NCI-H2196 treated with DMSO at 0.1 percent for 48 hours (cell line): ENCODE results near the gene NMRK1.

Source experiments
- DNase-seq: peaks from one replicate; lab custom pipeline; 2025; ENCODE audit not compliant: unreplicated experiment; lab: John Stamatoyannopoulos, UW

Gene NMRK1

DNA sequence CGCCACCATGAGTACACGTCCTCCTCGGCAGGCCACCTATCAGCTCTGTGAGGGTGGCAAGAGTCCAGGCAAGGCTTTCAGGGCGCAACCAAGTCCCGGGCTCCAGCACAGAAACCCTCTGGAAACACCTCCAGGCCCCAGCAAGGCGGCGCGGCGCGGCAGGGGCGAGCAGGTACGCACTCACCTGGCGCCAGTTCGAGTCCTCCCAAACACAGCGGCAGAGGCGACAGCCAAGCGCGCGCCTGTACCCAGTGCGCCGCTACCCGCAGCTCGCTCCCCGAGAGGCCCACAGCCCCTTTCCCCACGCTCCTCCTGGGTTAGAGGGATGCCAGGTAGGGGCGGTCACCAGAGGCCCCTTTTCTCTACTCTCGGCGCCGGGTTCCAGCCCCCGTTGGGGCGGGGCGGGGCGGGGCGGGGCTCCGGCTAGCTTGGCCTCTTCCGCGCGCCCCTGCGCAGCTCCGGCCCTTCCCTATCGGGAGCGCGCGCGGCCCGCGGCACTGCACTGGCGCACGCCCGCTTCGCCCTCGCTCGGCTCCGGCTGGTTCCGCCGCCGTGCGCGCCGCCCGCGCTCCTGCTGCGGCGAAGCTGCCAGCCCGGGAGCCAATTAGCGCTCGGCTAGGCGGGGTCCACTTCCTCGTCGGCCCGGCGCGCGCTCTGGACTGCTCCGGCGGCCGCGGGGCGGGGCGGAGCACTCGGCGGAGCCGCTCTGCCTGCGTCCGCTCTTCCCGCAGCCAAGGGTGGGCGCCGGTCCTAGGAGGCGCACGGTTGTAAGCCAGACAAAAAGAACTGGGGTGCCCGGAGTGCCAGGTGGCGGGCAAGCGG lies at the start of gene NMRK1, which contains the start of gene OSTF1:
Gene NMRK1, minus strand, starts transcription at position 332 of the 822 bp plus-strand sequence. CDS start 5,040 bp downstream, outside the sequence.
Gene OSTF1, plus strand, starts transcription at position 691 of the 822 bp plus-strand sequence. CDS start 179 bp downstream, outside the sequence.
- DNase-seq = peak; percentile 93

DNA sequence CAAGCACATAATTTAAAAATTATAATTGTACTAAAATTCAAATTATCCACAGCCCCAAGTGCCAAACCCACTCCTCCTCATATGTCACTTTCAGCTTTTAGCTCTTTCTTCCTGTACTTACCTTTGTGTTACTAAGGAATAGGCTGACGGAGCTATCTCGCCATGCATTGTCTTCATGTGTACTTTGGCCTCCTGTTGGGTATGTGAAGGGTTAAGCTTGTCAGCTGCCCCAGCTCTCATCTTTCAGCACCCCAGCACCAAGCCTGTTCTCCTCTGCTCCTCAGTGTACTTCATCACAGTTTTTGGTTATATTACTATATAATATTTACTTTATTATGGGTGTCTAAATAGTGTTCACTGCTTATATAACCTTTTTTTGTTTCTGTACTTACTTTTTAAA lies 46.5 kb upstream of the NMRK1 start:
- no peak for DNase-seq

DNA sequence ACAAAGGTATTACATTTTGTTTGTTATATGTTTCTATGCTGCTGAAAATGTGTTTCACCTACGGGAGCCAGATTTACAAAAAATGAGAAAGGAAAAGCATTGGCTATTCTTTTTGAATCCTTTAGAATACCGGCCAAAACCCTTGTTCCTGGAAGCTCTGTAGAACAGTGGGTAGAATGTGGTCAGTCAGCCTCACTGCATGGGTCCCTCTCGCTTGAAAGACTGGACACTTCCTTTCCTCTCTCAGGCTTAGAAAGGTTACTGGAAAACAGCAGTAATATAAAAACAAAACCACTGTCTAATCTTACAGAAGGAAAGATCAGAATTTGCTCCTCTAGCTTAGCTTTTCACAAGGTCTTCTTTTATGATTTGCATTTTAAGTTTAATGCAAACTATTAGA lies 45.4 kb upstream of the NMRK1 start:
- DNase-seq = no peak

DNA sequence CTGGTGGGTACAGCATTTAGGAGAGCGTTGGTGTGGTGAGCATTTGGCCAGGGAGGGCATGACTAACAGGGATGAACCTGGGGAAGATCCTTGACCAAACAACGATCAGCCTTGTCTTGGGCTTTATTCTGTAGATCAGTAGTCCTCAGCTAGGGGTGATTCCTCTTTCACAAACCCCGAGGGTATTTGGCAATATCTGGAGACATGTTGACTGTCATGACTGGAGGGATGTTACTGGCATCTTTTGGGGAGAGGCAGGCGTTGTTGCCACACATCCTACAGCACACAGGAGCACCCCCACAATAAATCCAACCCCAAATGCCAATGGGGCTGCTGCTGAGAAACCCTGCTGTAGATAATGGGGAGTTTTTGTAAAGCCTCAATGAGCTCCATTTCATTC lies 44.3 kb upstream of the NMRK1 start:
- DNase-seq = no peak

DNA sequence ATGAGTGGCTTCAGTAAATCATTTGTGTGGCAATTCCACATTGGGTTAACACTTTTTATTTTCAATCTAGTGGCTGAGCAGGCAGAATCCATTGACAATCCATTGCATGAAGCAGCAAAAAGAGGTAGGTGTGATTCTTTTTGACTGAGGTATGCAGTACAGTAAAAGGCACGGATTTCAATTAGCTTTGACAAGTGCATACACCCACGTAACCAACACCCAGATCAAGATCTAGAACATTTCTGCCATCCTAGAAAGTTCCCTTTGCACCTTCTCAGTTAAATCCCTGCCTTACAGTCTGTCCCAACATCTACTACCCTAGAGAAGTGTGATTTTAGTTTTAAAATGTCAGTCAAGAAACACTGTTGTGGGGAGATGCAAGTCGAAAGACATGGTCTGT lies 43.7 kb upstream of the NMRK1 start:
- DNase-seq = no peak

DNA sequence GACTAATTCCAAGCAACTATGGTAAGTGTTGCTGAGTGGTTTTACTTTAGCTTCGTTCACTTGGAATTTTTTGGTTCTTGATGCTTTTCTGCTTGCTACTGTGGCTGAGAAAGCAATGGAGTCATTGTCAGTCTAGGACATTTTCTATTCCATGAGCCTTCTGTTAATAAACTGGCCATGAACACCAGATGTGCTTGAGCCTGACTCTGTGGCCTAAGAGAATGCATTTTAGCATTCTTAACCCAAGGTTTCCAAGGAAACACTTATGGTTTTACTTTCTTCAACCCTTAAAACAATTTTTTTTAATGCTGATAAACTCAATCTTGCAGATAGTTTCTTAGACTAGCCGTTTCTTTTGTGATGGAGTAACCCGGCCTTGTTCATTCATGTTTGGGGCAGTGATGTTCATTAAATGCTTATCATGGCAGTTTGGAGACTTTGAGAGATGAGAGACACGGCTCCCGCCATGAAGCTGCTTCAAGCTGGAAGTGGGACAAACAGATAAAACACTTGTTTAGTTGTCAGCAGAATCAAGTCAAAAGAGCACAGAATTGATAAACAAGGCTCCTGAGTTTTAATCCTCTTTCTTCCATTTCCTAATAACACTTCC lies 42.8 kb upstream of the NMRK1 start:
- DNase-seq = no peak

DNA sequence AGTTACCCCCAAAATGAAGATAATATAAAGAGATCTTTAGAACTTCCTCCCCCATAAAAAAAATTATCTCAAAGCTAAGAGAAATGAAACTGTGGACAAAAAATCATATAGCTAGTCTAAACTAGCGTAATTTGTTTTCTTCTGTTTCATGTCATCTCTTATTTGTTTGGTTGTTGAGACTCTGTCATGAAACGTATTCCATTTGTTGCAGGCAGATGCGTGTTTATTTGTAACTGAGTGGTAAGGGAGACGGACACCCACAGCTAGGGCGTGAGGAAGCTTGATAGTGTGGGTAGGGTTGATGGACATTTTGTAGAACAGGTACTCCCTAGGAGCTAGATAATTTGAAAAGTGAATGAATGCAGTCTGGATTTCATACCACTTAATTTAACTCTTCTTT lies 42.2 kb upstream of the NMRK1 start:
- DNase-seq = no peak

DNA sequence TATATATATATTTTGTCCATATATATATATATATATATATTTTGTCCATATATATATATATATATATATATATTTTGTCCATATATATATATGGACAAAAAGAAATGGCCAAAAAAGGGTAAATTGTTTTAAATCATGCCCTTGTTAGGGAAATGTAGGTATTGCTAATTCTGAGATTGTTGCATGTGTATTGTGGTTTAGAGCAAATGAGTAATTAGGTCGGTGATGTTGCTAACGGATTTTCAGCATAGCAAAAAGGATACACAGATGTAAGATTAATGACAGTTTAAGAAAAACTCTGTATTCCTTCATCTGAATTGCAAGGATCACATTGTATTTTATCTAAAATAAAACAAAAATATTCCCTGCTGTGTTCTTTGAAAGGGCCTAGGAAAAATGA lies 40.6 kb upstream of the NMRK1 start:
- no peak for DNase-seq

DNA sequence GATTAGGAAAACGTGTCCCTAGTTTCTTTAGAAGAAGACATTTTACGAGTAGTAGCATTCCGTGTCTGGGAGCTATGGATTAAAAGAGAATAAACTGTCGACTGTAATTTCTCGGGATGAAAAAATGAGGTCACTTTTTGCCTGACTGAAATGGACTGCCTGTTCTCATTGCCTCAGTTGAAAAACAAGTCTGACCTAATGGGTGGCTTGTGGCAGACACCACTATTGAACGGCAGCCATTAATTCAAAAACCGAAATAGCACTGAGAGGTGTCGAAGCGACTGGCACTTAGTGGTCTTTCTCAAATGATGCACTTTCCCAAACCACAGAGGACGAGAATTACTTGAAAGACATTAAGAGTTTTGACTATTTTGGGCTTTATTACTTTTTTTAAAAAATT lies 35.7 kb upstream of the NMRK1 start:
- no peak for DNase-seq

DNA sequence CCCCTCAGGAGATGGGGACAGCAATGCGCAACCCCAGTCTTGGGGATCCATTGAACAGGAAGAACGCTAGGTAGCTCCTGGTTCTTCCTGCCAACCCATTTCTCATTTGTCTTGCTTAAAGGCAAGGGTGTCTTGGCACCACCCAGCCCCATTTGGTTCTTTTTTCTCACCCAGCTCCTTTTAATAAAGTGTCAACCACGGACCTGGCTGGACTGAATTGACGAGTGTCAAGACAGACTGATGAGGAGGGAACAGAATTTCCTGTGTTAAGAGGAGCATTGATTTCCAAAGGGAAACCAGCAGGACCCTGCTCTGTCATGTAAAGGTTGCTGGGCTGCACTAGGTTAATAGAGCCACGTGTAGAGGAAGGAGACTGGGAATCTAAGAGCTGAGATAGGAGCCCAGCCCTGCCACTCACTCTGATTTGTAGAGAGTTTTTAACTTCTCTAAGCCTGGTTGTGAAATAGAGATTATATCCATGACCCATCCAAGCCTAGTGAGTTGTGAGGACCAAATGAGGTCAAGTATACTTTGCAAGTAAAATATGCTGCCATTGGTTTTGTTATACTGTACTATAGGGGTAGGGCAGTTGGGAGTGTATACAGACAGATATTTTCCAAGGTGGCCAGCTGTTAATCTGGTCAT lies 34.1 kb upstream of the NMRK1 start:
- DNase-seq = no peak

DNA sequence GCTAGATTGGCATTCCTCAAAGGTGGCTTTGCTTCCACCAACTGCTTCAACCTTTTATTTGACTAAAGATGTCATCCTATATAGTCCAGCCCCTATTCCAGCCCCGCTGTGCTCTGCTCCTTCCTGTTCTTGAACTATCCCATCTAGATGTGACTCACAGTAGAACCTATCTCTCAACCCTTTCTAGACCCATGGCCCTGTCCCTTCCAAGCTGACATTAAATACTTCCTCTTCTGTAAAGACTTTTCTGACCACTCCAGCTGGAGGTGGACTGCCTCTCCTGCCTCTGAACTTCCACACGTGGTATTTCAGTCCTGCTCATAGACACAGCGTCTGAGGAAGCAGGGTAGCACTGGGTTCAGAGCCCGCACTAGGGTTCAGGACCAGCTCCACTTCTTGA lies 32.7 kb upstream of the NMRK1 start:
- no peak for DNase-seq

DNA sequence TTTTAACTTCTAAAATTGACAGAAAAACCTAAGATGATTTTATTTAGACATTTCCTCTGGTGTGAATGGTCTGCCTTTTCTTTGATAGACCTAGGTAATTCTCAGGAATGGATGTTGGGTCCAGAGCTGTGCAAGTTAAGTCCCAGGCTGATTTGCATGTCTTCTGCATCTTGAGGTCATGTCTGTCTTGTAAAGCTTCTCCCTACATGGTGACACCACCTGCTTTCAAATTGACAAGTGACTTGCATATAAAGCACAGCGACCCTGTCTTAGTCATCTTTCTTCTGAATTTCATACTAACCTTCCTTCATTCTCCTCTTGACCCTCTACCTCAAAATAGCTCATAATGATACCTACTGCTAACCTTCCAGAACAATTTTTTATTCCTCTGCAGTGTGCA lies 29.6 kb upstream of the NMRK1 start:
- no peak for DNase-seq

DNA sequence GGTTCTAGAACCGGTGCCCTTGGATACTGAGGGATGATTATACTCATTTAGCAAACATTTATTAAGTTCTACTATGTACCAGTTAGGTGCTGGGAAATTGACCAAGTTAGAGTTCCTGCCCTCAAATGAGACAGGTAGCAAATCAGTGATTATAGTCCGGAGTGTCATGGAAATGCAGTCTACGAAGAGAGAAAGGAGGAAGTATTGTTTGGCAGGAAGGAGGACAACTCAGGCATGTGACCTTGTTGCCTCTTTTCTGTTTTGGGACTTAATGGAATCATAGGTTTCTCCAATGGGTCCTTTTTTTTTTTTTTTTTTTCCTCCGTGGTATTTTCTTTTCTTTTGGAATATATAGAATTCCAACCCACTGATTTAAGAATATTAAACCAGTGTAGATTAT lies 28.4 kb upstream of the NMRK1 start:
- DNase-seq = no peak

DNA sequence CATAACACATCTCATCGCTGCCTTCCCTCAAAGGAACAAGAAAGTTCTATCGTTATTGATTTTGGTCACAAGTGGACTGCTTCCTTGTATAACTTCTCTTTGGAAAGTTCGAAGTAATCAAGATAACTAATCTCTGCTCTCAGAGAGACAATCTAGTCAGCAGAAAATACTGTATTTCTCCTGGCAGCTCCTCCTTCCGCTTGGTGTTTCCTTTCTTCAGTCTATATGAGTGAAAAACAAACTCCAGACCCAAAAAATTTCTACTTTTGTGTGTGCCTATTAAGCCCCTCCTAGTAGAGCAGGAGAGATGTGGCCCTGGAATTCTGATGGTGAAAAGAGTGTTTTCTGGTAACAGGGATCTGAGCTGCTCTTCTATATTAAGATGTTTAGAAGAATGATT lies 24.8 kb upstream of the NMRK1 start:
- DNase-seq = no peak

DNA sequence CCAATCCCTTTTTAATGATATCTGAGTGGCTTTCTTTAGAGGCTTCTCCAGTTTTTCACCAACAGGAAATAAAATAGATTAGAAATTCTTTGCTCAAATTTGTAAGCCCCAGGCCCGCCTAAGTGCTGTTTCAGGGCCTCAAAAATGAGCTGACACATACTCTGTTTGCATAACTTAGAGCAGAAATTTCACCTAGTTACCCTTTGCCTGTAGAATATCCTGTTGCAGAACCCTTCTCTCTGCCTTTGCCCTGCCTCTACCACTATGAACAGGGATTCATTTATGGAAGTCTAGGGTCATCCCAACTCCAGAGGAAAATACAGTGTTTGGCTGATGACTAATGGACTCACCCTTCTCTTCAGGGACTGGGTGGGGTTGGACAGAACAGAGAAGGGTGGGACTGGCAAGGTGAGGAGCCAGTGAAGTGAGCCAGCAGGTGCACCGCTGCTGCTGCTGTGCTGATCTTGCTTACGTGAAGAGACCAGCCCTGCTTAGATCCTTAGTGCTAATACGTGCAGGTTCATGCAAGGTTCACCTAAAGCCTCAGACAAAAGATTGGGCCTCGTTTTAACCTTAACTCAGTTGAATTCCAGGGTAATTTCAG lies 23.2 kb upstream of the NMRK1 start:
- DNase-seq = no peak

DNA sequence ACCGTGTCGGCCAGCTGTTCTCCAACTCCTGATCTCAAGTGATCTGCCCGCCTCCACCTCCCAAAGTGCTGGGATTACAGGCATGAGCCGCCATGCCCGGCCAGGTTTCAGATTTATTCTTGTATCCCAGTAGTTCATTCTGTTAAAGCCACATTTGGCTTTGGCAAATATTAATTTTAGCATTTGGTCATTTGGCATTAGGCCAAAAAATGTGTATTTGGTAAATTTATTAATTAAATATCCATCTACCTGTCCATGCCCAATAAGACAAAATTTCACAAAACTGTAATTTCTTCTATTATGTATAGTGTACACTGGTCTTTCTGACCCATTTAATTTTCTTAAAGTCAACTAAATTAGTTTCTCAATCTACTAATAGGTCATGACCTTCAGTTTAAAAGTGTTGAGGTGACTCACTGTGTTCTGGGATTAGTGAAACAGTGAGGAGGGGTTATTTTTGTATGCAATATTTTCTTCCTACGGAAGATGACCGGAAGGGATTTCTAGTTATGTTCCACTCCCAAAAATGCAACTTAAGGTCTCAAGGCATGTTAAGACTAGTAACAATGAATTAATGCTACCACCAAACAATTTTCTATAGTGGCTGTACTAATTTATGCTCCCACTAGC lies 21.4 kb upstream of the NMRK1 start:
- DNase-seq = no peak

DNA sequence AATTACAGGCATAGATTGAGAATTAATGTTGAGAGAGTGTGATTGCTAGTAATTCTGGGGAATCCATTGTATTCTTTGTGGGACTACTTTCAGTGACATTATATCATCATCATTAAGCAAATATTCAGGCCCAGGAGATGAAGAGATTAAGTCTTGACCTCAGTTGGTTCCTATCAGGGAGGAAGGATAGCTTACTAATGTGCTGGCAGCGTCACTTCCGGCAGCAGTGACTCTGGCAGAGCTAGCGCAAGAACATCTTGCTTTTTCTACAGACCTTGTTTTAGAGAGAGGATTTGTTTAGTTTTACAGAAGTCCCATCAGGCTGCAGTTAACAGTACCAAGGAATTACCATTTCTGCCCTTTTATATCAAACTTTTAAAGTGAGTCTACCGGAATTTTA lies 20.6 kb upstream of the NMRK1 start:
- no peak for DNase-seq

DNA sequence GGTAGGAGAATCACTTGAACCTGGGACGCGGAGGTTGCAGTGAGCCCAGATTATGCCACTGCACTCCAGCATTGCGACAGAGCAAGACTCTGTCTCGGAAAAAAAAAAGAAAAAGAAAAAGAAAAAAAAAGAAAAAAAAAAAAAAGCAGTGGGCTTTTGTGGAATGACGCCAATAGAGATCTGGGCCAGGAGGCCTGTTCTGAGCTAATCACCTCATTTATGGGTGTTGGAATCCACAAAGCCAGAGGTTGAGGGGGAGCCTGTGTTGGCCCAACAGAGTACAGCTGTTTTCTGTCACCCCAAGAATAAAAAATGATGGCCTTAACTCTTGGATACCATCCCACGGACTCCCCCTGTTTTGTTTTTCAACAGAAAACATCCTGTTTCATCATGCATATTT lies 18.9 kb upstream of the NMRK1 start:
- no peak for DNase-seq

DNA sequence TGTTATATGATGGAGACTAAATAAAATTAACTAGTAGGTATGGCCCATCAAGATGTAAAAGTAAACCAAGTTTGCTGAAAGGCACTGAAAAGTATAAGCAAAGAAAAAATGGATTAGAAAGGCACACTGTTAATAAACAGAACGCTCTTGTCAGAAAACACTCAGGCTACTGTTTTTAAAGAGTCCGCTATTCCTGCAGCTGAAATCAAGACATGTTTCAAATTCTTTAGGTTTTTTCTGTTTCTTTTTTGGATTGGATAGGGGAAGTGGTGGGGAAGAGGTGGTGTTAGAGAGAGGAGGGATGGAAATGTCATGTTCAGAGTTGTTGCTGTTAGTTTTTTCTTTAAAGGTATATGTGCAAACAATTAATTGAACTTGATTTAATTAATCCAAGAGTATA lies 17.9 kb upstream of the NMRK1 start:
- DNase-seq = no peak

DNA sequence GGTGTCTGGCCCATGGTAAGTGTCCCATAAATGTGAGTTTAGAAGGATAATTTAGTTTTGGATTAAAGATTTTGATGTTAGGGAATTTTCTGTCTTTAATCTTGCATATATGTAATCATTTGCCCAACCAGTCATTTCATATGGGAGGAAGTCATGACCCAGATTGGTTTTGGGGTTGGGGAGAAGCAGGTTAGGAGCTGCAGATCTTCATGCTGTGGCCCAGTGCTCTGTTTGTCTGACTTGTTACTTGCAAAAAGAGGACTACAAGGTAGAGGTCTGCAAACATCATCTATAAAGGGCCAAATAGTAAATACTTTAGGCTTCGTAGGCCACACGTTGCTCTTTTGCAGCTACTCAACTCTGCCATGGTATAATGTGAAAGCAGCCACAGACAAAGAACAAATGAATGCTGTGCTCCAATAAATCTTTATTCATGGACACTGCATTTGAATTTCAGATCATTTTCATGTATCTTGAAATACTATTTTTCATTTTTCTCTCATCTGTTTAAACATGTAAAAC lies 17.1 kb upstream of the NMRK1 start:
- no peak for DNase-seq

DNA sequence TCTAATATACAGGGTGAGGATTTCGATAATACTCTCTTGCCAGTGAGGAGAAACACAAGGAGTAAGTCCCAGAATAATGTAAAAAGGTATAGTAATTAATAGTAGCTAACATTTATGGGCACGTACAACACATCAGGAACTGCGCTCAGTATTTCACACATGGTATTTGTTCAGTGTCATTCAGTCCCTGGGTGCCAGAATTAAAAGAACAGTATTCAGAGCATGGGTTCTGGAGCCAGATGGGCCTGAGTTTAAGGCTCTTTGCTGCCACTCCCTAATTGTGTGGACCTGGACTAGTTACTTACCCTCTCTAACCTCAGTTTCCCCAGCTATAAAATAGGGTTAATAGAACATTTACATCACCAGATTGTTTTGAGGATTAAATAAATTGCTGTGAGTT lies 16.7 kb upstream of the NMRK1 start:
- DNase-seq = no peak
